Endothelial cell of umbilical vein (primary cell): ENCODE results near the gene TICRR. TPM values are rescaled to one million over a fixed set of nuclear protein-coding genes. Genes with fewer than 3 reads are reported as not detected.

ENCODE experiments used
- BruUV-seq: library from RNA; stranded (reverse); fragments of 400-500 nt; replicated peaks from 2 replicates; lab custom pipeline; 2021; lab: Mats Ljungman, UMichigan
- CTCF ChIA-PET: fragments of 300-600, 350-600 bp; sonication (Branson Sonifier 250); formaldehyde crosslinking; loops from one replicate; lab custom pipeline; 2021; ENCODE audit warnings: antibody characterized with exemption, inconsistent platforms; lab: Charles Lee
- POLR2A ChIA-PET: fragments of 300-600, 350-600 bp; sonication (Branson Sonifier 250); formaldehyde crosslinking; loops from one replicate; lab custom pipeline; 2021; ENCODE audit warnings: antibody characterized with exemption, inconsistent platforms; lab: Charles Lee
- DNase-seq: peaks from one replicate; pipeline ENCODE4 v3.0.0-alpha.2; 2011; ENCODE audit warnings: low read depth, low spot score
- FAIRE-seq: peaks from 2 replicates; lab custom pipeline; 2011; peaks lifted over from hg19 to GRCh38; lab: Jason Lieb, UNC
- H2AFZ ChIP-seq: 2 replicates; pipeline ENCODE4 v1.6.0; 2012; ENCODE audit warnings: low read depth, low read length, control low read depth, inconsistent platforms
- H3K27ac ChIP-seq: 2 replicates; pipeline ENCODE4 v1.5.1; 2011; ENCODE audit warnings: low read depth, mild to moderate bottlenecking, control low read depth, low read length, moderate library complexity; ENCODE audit not compliant: insufficient read depth
- H3K27me3 ChIP-seq, 2 experiments: 2 replicates each; pipeline versions ENCODE4 v1.6.0 to v1.6.1; 2011; ENCODE audit warnings: low read length in 2 of 2, mixed read lengths in 1 of 2; ENCODE audit not compliant: control insufficient read depth in 2 of 2, insufficient read depth in 2 of 2
- H3K36me3 ChIP-seq, 2 experiments: 2 replicates in 1 of 2; 3 replicates in 1 of 2; pipeline ENCODE4 v1.5.1; 2011; ENCODE audit warnings: low read length in 2 of 2, mild to moderate bottlenecking in 1 of 2, moderate library complexity in 1 of 2; ENCODE audit not compliant: control insufficient read depth in 2 of 2, insufficient read depth in 2 of 2; ENCODE audit errors: extremely low read depth in 1 of 2
- H3K4me1 ChIP-seq: 3 replicates; pipeline ENCODE4 v1.5.1; 2011; ENCODE audit warnings: mild to moderate bottlenecking, low read length; ENCODE audit not compliant: control insufficient read depth, insufficient read depth; ENCODE audit errors: extremely low read depth
- H3K4me2 ChIP-seq: 2 replicates; pipeline ENCODE4 v1.6.1; 2011; ENCODE audit warnings: low read length, control low read depth, mixed read lengths; ENCODE audit not compliant: insufficient read depth
- H3K4me3 ChIP-seq, 3 experiments: fragments of 200-600 bp in 1 of 3; sonication (generic), shearing (Covaris generic) in 1 of 3; replicated peaks in 1 of 3; 2 replicates each; pipeline ENCODE4 v1.5.1; 2011 to 2016; ENCODE audit warnings: control low read depth in 3 of 3, low read length in 3 of 3, mild to moderate bottlenecking in 2 of 3, inconsistent platforms in 1 of 3, low read depth in 1 of 3, moderate library complexity in 1 of 3; ENCODE audit not compliant: insufficient read depth in 1 of 3
- H3K79me2 ChIP-seq: 2 replicates; pipeline ENCODE4 v1.6.0; 2012; ENCODE audit warnings: low read length, inconsistent platforms; ENCODE audit not compliant: control insufficient read depth, insufficient read depth
- H3K9ac ChIP-seq: replicated peaks from 2 replicates; pipeline ENCODE3; 2011; ENCODE audit warnings: low read length, control low read depth; ENCODE audit not compliant: insufficient read depth; ENCODE audit errors: extremely low read depth
- H3K9me1 ChIP-seq: replicated peaks from 3 replicates; pipeline ENCODE4 v1.6.0; 2011; ENCODE audit warnings: mild to moderate bottlenecking, low read length; ENCODE audit not compliant: control insufficient read depth, insufficient read depth; ENCODE audit errors: extremely low read depth
- H3K9me3 ChIP-seq: replicated peaks from 2 replicates; pipeline ENCODE4 v1.5.1; 2012; ENCODE audit warnings: low read length, inconsistent platforms; ENCODE audit not compliant: control insufficient read depth, insufficient read depth
- H4K20me1 ChIP-seq: replicated peaks from 2 replicates; pipeline ENCODE3; 2011; ENCODE audit warnings: mild to moderate bottlenecking, low read length; ENCODE audit not compliant: control insufficient read depth, insufficient read depth; ENCODE audit errors: extremely low read depth
- EZH2 ChIP-seq: IDR thresholded peaks from 2 replicates; pipeline ENCODE4 v1.6.1; 2012; ENCODE audit warnings: borderline replicate concordance, low read depth, mild to moderate bottlenecking, moderate library complexity, low read length, inconsistent platforms; ENCODE audit not compliant: severe bottlenecking
- FOS ChIP-seq: IDR thresholded peaks from 2 replicates; pipeline ENCODE4 v1.6.1; 2011; ENCODE audit warnings: mild to moderate bottlenecking, low read length, moderate library complexity, borderline replicate concordance; ENCODE audit not compliant: insufficient read depth
- GATA2 ChIP-seq: IDR thresholded peaks from 2 replicates; pipeline ENCODE4 v1.7.0; 2011; ENCODE audit warnings: low read depth, mild to moderate bottlenecking, moderate library complexity, mixed read lengths, low read length; ENCODE audit not compliant: insufficient read length, insufficient read depth
- JUN ChIP-seq: IDR thresholded peaks from 2 replicates; pipeline ENCODE4 v1.6.1; 2011; ENCODE audit warnings: borderline replicate concordance, low read depth; ENCODE audit not compliant: insufficient read length, insufficient read depth
- MAX ChIP-seq: IDR thresholded peaks from 2 replicates; pipeline ENCODE4 v1.6.1; 2011; ENCODE audit not compliant: insufficient read depth, insufficient read length
- MYC ChIP-seq: IDR thresholded peaks from one replicate; pipeline ENCODE4 v1.6.1; 2011; ENCODE audit warnings: mild to moderate bottlenecking, low read depth, low read length
- POLR2A ChIP-seq: IDR thresholded peaks from 2 replicates; pipeline ENCODE4 v1.6.1; 2012; ENCODE audit warnings: low read depth, mild to moderate bottlenecking, control low read depth, low read length
- POLR2AphosphoS5 ChIP-seq: IDR thresholded peaks from 2 replicates; pipeline ENCODE4 v1.6.1; 2012; ENCODE audit warnings: low read depth, mild to moderate bottlenecking, control low read depth, low read length, moderate library complexity; ENCODE audit not compliant: insufficient read depth
- dilution Hi-C: fragments of 300-500 bp; cut with MboI; formaldehyde crosslinking; loops from one replicate; pipeline ENCODE4 v1.15.0; 2019; ENCODE audit warnings: low sequenced_read_pairs; ENCODE audit not compliant: extremely low pct_ligation_motif_present
- intact Hi-C: fragments of 100-400 bp; cut with micrococcal nuclease; formaldehyde crosslinking; loops from one replicate; pipeline ENCODE4 v1.10.0; 2022
- polyA plus RNA-seq, 4 experiments: library from polyadenylated mRNA; depleted of rRNA in 3 of 4; stranded (reverse) in 3 of 4; unstranded in 1 of 4; fragments of >200 nt; gene quantifications; 2 replicates each; pipeline versions ENCODE4 v1.2.1 to v1.2.3, GENCODE V29; 2011 to 2012; ENCODE audit warnings: missing spikeins in 1 of 4
- total RNA-seq: library from RNA; stranded (reverse); gene quantifications from 2 replicates; pipeline ENCODE4 v1.2.3, GENCODE V29; 2021
- TF ChIP-seq, protein P1 (sequence below), 2 donors: IDR thresholded peaks; 1 replicate in 1 of 2; 2 replicates in 1 of 2; pipeline ENCODE4 v1.5.1; 2011; ENCODE audit warnings: low read length in 2 of 2, mild to moderate bottlenecking in 2 of 2, moderate library complexity in 2 of 2, control low read depth in 1 of 2, inconsistent platforms in 1 of 2, low read depth in 1 of 2; ENCODE audit not compliant: insufficient read depth in 1 of 2; ENCODE audit errors: extremely low read depth in 1 of 2

TICRR gene
- total and polyA plus RNA-seq, 2 donors (not counting 3 experiments of a cell fraction or from before 2014, with no cell fraction given) = 4.9 to 19.4 TPM

DNA sequence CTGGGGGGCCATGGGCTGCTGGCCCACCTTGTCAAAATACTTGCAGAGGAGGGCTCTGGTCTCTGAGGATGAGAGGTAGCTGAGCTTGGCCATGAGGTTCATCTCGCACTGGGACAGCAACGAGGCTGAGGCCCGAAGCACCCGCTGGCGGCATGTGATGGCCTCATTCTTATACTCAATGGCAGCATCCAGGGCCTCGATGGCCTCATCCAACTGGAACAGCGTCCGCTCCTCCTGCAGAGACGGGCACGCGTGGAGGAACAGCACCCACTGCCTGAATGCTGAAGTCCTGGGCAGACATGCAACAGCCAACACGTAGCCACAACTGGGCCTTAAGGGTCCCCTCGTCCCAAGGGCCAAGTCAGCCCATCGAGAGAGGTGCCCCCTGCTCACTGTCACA, 55.0 kb downstream of the TICRR start:
- Histone ChIP-seq H4K20me1 (no peaks in the 10 kb centered on the region), H3K36me3 (peaks cover 10 to 50% of the 10 kb centered on the region in 2 experiments), H3K4me3 (no peak overlapping the region), H3K79me2 (no peaks in the 10 kb centered on the region), H3K27me3 (no peaks in the 10 kb centered on the region), H3K4me2 (no peak overlapping the region), H3K9ac (no peak overlapping the region), H3K4me1 (no peaks in the 10 kb centered on the region), H2AFZ (no peak overlapping the region), H3K9me1 (no peaks in the 10 kb centered on the region), H3K27ac (no peak overlapping the region), H3K9me3 (no peaks in the 10 kb centered on the region)
- ChIA-PET CTCF (no interaction called here), POLR2A (no interaction called here)
- intact Hi-C loops (no loop called here), dilution Hi-C loops (no loop called here)
- DNase-seq (no peak), FAIRE-seq (no peak)
- BruUV-seq = no TSS peak
- TF ChIP-seq, protein P1, sequence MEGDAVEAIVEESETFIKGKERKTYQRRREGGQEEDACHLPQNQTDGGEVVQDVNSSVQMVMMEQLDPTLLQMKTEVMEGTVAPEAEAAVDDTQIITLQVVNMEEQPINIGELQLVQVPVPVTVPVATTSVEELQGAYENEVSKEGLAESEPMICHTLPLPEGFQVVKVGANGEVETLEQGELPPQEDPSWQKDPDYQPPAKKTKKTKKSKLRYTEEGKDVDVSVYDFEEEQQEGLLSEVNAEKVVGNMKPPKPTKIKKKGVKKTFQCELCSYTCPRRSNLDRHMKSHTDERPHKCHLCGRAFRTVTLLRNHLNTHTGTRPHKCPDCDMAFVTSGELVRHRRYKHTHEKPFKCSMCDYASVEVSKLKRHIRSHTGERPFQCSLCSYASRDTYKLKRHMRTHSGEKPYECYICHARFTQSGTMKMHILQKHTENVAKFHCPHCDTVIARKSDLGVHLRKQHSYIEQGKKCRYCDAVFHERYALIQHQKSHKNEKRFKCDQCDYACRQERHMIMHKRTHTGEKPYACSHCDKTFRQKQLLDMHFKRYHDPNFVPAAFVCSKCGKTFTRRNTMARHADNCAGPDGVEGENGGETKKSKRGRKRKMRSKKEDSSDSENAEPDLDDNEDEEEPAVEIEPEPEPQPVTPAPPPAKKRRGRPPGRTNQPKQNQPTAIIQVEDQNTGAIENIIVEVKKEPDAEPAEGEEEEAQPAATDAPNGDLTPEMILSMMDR (IDR thresholded peaks at IDR 0.05; ENCODE audit: extremely low read depth in 1 of 2, insufficient read depth in 1 of 2, low read depth in 1 of 2, low read length in 2 of 2) = no peak
- TF ChIP-seq FOS (no peak), GATA2 (no peak), JUN (no peak), MAX (no peak), POLR2A (no peak), MYC (no peak), EZH2 (no peak), POLR2AphosphoS5 (no peak)
